ENCODE results near the gene URB2.

The URB2 gene

DNA sequence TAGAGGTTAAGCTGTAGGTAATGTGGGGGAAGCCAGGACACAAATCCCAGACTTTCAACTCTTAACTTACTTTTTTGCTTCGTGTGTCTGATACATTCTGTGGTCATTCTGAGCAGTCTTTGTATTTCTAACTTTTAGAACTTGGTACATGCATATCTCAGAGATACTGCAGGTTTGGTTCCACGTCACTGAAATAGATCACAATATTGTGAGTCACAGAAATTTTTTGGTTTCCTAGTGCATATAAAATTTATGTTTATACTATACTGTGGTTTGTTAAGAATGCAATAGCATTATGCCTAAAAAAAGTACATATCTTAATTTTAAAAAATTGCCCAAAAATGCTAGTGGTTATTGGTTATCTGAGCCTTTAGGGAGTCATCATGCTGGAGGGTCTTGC is 3.2 kb downstream of the URB2 start:
- no peak for DNase-seq (ENCODE audit: low spot score)
- TF ChIP-seq, protein P1, sequence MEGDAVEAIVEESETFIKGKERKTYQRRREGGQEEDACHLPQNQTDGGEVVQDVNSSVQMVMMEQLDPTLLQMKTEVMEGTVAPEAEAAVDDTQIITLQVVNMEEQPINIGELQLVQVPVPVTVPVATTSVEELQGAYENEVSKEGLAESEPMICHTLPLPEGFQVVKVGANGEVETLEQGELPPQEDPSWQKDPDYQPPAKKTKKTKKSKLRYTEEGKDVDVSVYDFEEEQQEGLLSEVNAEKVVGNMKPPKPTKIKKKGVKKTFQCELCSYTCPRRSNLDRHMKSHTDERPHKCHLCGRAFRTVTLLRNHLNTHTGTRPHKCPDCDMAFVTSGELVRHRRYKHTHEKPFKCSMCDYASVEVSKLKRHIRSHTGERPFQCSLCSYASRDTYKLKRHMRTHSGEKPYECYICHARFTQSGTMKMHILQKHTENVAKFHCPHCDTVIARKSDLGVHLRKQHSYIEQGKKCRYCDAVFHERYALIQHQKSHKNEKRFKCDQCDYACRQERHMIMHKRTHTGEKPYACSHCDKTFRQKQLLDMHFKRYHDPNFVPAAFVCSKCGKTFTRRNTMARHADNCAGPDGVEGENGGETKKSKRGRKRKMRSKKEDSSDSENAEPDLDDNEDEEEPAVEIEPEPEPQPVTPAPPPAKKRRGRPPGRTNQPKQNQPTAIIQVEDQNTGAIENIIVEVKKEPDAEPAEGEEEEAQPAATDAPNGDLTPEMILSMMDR (IDR thresholded peaks at IDR 0.05; ENCODE audit: borderline replicate concordance, control extremely low read depth, extremely low read depth, insufficient read depth, missing control alignments): no peak
- in situ Hi-C loops (cut with MboI; ENCODE audit: low sequenced_read_pairs, unreplicated experiment): no loop called here

GRCh38 chr1:229631148-229631547 is 5.1 kb downstream of the URB2 start:
- in situ Hi-C loops (cut with MboI; ENCODE audit: low sequenced_read_pairs, unreplicated experiment): no loop called here
- no peak for DNase-seq (ENCODE audit: low spot score)
- TF ChIP-seq, protein P1 (IDR thresholded peaks at IDR 0.05; ENCODE audit: borderline replicate concordance, control extremely low read depth, extremely low read depth, insufficient read depth, missing control alignments): no peak

DNA sequence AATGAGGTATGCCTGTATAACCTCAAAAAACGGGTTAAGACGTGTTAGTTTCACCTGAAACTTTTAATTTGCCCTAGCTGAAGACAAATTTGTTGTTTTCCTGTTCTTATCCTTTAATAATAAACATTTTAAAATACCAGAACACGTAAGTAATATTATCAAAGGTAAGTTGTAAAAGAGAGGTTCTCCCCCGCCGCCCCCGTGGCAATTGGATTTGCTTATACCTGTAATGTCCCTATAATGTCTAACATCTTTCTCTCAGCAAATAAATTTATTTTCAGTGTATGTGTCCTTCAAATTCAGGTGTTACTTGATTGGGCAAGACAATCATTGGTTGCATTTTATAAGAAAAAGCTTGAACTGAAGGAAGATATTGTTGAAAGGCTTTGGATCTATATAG is 5.9 kb downstream of the URB2 start:
- TF ChIP-seq, protein P1 (IDR thresholded peaks at IDR 0.05; ENCODE audit: borderline replicate concordance, control extremely low read depth, extremely low read depth, insufficient read depth, missing control alignments): no peak
- no peak for DNase-seq (ENCODE audit: low spot score)
- in situ Hi-C loops (cut with MboI; ENCODE audit: low sequenced_read_pairs, unreplicated experiment): no loop called here

DNA sequence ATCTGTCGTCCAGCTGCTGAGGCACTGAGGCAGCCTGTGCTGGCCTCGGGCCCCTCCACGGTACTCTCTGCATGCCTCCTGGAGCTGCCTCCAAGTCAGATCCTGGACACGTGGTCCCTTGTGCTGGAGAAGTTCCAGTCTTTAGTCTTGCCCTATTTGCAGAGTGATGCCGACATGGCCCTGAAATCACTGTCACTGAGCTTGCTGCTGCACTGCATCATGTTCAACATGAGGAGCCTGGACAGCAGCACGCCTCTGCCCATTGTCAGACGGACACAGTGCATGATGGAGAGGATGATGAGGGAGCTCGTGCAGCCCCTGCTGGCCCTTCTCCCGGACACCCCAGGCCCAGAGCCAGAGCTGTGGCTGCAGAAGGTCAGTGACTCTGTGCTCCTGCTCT is 10.0 kb downstream of the URB2 start:
- DNase-seq (ENCODE audit: low spot score): no peak
- TF ChIP-seq, protein P1 (IDR thresholded peaks at IDR 0.05; ENCODE audit: borderline replicate concordance, control extremely low read depth, extremely low read depth, insufficient read depth, missing control alignments): no peak
- in situ Hi-C loops (cut with MboI; ENCODE audit: low sequenced_read_pairs, unreplicated experiment): no loop called here

DNA sequence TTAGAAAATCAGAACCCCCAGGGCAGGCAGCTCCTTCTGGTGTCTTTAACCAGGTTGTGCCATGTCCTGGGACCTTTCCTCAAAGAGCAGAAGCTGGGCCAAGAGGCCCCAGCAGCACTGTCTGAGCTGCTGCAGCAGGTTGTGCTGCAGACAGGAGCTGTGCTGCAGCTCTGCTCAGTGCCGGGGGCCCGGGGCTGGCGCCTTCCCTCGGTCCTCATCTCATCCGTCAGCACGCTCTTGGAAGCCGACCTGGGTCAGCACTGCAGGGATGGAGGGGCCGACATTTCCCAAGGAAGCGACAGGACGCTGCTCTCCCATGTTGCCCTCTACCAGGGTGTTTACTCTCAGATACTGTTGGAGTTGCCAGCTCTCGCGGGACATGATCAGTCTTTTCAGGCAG is 11.7 kb downstream of the URB2 start:
- TF ChIP-seq, protein P1 (IDR thresholded peaks at IDR 0.05; ENCODE audit: borderline replicate concordance, control extremely low read depth, extremely low read depth, insufficient read depth, missing control alignments): no peak
- no peak for DNase-seq (ENCODE audit: low spot score)
- in situ Hi-C loops (cut with MboI; ENCODE audit: low sequenced_read_pairs, unreplicated experiment): no loop called here

GRCh38 chr1:229640455-229640854 is 14.4 kb downstream of the URB2 start:
- DNase-seq (ENCODE audit: low spot score): no peak
- in situ Hi-C loops (cut with MboI; ENCODE audit: low sequenced_read_pairs, unreplicated experiment): no loop called here
- TF ChIP-seq, protein P1 (IDR thresholded peaks at IDR 0.05; ENCODE audit: borderline replicate concordance, control extremely low read depth, extremely low read depth, insufficient read depth, missing control alignments): no peak

GRCh38 chr1:229641306-229641705 is 15.3 kb downstream of the URB2 start:
- DNase-seq (ENCODE audit: low spot score): no peak
- in situ Hi-C loops (cut with MboI; ENCODE audit: low sequenced_read_pairs, unreplicated experiment): no loop called here
- TF ChIP-seq, protein P1 (IDR thresholded peaks at IDR 0.05; ENCODE audit: borderline replicate concordance, control extremely low read depth, extremely low read depth, insufficient read depth, missing control alignments): no peak

Measured in GM13976 (cell line).